WI38 (cell line): ENCODE results near the gene ANAPC2.
"Not testable (repeated sequence)": the region's sequence is repeated elsewhere in the genome, so short reads cannot be mapped to it uniquely, and the experiment has no call there.

Experiments used
- H3K4me3 ChIP-seq: 2 replicates; pipeline ENCODE4 v1.5.1; 2011; ENCODE audit warnings: low read depth, mild to moderate bottlenecking, control low read depth, low read length
- TF ChIP-seq, protein P1 (sequence below): IDR thresholded peaks from 2 replicates; pipeline ENCODE4 v1.5.1; 2012; ENCODE audit warnings: low read depth, mild to moderate bottlenecking, control low read depth, low read length

ANAPC2 gene

DNA sequence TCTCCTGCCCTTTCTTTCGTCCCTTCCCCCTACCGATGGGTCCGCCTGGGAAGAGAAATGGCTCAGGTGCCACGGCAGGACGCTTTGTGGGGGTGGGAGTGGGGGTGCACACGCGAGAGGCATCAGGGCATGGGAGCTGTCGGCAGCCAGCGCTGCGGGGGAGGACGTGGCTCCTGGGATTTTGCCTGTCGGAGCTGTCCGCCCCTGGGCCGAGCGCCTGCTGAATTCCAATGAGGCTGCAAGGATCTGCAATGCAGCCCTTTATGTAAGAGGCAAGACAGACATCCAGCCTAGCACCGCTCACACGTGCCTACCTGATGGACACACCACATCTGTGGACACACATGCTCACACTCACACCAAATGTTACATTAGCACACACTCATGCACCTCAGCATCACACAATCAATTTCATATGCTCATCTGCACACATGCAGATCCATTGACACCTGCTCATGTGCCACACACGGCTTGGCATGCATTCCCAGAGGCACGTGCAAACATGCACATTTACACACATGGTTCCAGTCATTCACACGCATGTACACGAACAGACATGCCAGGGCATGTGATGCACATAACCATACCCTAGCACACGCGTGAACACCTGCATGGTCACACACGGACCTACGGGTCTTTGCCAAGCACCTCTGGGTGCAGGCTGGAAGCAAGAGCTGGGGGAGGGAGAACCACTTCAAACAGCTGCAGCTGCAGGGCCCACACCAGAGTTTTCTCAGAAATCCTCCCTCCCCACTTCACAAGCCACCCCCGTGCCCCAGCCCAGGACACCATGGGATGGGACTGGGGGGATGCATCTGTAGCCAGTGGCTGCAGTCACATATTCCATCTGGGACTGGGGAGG is 48.0 kb downstream of the ANAPC2 start:
- TF ChIP-seq, protein P1, sequence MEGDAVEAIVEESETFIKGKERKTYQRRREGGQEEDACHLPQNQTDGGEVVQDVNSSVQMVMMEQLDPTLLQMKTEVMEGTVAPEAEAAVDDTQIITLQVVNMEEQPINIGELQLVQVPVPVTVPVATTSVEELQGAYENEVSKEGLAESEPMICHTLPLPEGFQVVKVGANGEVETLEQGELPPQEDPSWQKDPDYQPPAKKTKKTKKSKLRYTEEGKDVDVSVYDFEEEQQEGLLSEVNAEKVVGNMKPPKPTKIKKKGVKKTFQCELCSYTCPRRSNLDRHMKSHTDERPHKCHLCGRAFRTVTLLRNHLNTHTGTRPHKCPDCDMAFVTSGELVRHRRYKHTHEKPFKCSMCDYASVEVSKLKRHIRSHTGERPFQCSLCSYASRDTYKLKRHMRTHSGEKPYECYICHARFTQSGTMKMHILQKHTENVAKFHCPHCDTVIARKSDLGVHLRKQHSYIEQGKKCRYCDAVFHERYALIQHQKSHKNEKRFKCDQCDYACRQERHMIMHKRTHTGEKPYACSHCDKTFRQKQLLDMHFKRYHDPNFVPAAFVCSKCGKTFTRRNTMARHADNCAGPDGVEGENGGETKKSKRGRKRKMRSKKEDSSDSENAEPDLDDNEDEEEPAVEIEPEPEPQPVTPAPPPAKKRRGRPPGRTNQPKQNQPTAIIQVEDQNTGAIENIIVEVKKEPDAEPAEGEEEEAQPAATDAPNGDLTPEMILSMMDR = no peak
- H3K4me3 ChIP-seq = no peak overlapping the region

DNA sequence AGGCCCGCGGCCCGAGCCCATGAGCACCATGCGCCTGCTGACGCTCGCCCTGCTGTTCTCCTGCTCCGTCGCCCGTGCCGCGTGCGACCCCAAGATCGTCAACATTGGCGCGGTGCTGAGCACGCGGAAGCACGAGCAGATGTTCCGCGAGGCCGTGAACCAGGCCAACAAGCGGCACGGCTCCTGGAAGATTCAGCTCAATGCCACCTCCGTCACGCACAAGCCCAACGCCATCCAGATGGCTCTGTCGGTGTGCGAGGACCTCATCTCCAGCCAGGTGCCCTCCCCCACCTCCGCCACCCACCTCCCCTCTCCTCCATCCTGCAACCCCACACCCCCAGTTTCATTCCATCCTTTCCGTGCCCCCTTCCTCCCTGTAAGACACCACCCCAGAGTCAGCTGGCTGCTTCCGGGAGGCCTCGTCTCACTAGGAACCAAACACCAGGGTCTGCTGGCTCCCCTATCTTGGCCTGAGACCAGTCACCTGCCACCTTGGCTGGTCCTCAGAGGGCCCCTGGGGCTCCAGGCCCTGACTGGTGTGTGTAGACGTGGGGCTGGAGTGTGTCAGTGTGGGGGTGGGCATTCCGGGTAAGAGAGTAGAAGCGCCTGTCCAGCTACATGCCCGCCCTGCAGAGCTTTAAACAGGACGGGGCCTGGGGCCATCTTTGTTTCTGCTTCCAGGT is 48.8 kb downstream of the ANAPC2 start:
- H3K4me3 ChIP-seq = no peak overlapping the region
- TF ChIP-seq, protein P1 = no peak

DNA sequence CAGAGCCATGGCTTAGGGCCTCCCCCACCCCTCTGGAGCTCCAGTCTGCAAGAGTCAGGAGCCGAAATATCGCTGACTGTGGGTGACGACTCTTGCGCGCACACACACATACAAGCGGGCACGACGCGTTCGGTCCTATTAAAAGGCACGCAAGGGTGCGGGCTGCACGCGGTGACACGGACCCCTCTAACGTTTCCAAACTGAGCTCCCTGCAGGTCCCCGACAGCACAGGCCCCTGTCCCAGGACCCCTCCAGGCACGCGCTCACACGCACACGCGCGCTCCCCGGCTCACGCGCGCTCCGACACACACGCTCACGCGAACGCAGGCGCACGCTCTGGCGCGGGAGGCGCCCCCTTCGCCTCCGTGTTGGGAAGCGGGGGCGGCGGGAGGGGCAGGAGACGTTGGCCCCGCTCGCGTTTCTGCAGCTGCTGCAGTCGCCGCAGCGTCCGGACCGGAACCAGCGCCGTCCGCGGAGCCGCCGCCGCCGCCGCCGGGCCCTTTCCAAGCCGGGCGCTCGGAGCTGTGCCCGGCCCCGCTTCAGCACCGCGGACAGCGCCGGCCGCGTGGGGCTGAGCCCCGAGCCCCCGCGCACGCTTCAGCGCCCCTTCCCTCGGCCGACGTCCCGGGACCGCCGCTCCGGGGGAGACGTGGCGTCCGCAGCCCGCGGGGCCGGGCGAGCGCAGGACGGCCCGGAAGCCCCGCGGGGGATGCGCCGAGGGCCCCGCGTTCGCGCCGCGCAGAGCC is 49.5 kb downstream of the ANAPC2 start, which contains the start of gene GRIN1:
Gene GRIN1 (plus strand): TSS at position 433 of the 746 bp plus-strand sequence. CDS start 333 bp downstream, outside the sequence.
- TF ChIP-seq, protein P1 = no peak
- no peak within 1 kb of the TSS for H3K4me3 ChIP-seq

DNA sequence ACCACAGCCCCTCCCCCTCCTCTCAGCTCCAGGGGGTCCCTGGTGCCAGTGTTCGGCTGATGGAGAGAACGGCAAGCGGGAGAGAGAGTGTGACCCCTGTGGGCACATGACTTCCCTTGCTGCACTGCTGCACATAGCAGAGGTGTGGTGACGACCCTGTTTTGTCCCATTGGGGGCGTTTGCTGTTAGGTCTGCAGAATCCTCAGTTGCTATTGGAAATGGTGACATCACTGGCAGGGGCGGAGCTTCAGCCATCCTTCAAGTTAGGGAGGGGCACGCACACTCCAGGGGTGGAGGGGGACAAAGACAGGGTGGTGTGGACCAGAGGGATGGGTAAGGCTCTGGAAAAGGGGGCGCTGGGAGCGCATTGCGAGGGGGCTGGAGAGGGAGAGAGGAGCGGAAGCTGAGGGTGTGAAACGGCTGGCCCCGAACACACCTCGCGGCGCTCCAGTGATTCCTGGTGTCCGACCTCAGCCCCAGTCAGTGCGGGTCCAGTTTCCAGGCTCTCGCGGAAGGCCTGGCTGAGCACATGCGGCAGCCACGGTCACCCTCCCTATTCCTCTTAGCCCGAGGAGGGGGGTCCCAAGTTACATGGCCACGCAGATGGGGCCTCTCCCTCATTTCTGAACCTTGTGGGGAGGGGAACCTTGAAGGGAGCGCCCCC is 50.2 kb downstream of the ANAPC2 start:
- TF ChIP-seq, protein P1 = no peak

DNA sequence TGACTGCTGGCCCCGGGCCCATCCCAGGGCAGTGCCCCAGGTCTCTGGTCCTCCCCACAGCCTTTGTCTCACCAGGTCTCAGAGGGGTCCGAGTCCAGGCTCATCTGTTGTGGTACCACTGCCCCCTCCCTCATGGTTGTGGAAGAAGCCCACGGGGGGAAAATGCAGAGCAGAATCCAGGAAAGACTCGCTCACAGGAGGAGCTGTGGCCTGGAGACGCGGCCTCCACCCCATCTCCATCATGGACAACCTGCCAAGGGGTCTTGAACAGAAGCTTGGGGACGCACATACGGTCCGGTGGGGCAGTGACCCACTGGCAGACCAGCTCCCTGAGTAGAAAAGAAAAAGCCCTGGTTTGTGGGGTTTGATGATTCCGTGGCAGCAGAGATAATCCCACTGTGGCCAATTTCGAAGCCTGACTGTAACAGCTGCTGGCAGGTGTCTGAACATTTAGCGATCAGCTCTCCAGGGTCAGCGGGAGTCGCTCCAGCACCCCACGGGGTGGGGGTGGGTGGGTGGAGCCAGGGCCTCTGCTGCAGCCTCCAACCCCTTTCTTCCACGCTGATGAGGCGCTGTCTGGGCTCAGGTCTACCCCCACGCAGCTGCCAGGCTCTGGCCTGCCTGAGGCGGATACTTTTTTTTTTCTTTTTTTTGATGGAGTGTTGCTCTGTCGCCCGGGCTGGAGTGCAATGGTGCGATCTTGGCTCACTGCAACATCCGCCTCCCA is 51.3 kb downstream of the ANAPC2 start:
- TF ChIP-seq, protein P1 = no peak

More for the DNA sequence above, 50.2 kb downstream of the ANAPC2 start:
- no peak overlapping the region for H3K4me3 ChIP-seq

DNA sequence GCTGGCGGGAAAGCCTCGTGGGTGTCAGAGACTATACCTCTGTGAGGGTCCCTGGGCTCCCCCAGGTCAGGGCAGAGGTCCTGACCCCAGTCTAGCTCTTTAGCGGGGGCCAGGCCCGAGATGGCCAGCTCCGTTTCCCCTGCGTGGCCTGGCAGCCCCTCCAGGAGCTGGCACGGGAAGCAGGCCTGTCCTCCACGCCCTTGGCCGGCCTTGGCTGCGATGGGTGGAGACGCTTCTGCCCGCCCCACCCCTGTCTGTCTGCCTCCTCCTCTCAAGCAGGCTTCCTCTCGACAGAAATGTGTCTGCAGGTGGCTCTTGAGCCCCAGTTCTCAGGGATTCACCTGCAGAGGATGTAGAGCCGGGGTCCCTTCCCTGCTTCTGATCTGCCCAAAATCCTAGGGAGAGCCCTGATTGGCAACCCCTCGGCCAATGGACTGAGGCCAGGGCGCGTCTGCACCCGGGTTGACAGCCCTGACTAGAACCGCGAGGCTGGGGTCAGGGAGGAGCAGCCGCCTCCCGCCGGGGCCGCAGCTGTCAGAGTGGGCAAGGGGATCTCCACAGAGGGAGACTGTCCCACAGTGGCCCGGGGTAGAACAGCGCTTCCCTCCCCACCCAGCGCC is 52.0 kb downstream of the ANAPC2 start:
- no peak overlapping the region for H3K4me3 ChIP-seq
- TF ChIP-seq, protein P1 = no peak

More for the DNA sequence above, 51.3 kb downstream of the ANAPC2 start:
- no peak overlapping the region for H3K4me3 ChIP-seq

DNA sequence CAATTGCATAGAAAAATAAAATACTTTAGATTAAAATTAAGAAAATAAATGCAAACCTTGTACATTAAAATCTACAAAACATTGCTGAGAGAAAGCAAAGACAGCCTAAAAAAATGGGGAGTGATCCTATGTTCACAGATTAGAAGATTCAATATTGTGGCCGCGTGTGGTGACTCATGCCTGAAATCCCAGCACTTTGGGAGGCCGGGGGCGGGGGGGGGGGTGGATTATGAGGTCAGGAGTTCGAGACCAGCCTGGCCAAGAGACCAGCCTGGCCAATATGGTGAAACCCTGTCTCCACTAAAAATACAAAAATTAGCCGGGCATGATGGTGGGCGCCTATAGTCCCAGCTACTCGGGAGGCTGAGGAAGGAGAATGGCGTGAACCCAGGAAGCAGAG is 53.2 kb downstream of the ANAPC2 start:
- not testable (repeated sequence) for H3K4me3 ChIP-seq
